HG02642 (cell line): ENCODE data around the gene MUC5B.
"Not testable (repeated sequence)": the region's sequence is repeated elsewhere in the genome, so short reads cannot be mapped to it uniquely, and the experiment has no call there.

Experiments used
- ATAC-seq: cut with Tn5 transposase; IDR thresholded peaks from one replicate; pipeline ENCODE4 v1.9.1; 2021; ENCODE audit warnings: mild to moderate bottlenecking; ENCODE audit not compliant: unreplicated experiment, poor library complexity

The MUC5B gene, protein sequence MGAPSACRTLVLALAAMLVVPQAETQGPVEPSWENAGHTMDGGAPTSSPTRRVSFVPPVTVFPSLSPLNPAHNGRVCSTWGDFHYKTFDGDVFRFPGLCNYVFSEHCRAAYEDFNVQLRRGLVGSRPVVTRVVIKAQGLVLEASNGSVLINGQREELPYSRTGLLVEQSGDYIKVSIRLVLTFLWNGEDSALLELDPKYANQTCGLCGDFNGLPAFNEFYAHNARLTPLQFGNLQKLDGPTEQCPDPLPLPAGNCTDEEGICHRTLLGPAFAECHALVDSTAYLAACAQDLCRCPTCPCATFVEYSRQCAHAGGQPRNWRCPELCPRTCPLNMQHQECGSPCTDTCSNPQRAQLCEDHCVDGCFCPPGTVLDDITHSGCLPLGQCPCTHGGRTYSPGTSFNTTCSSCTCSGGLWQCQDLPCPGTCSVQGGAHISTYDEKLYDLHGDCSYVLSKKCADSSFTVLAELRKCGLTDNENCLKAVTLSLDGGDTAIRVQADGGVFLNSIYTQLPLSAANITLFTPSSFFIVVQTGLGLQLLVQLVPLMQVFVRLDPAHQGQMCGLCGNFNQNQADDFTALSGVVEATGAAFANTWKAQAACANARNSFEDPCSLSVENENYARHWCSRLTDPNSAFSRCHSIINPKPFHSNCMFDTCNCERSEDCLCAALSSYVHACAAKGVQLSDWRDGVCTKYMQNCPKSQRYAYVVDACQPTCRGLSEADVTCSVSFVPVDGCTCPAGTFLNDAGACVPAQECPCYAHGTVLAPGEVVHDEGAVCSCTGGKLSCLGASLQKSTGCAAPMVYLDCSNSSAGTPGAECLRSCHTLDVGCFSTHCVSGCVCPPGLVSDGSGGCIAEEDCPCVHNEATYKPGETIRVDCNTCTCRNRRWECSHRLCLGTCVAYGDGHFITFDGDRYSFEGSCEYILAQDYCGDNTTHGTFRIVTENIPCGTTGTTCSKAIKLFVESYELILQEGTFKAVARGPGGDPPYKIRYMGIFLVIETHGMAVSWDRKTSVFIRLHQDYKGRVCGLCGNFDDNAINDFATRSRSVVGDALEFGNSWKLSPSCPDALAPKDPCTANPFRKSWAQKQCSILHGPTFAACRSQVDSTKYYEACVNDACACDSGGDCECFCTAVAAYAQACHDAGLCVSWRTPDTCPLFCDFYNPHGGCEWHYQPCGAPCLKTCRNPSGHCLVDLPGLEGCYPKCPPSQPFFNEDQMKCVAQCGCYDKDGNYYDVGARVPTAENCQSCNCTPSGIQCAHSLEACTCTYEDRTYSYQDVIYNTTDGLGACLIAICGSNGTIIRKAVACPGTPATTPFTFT (N-terminal part only)

DNA sequence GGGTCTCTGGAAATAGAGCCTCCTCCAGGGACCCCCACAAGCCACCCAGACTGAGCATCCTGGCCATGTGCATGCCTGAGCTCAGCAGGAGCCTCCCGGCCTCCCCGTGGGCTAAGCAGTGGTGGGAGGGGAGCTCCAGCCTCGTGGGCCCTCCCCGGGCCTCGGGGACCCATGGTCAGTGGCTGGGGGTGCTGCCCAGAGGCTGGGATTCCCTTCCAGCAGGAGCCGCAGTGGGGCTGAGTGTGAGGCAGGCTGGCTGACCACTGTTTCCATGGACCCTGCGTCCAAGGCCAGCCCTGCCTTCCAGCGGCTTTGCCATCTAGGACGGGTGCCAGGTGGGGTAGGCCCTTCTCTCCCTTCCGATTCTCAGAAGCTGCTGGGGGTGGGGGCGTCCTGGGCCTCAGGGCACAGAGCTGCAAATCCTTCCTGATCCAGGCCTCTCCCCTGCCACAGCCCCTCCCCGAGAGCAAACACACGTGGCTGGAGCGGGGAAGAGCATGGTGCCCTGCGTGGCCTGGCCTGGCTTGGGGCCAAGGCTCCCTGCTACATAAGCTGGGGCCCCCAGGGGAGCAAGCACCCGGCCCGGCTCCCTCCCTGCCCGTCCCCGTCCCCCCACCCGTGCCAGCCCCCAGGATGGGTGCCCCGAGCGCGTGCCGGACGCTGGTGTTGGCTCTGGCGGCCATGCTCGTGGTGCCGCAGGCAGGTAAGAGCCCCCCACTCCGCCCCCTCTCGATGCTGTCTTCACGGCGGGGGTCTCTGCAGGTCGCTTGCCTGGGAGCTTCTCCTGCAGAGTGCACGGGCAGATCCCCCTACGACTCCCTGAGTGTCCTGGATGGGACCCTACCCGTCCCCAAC is at the start of gene MUC5B:
Gene MUC5B, plus strand, starts transcription at position 576 of the 855 bp plus-strand sequence. Its CDS starts 58 bp downstream, at position 634.
- ATAC-seq = no peak

DNA sequence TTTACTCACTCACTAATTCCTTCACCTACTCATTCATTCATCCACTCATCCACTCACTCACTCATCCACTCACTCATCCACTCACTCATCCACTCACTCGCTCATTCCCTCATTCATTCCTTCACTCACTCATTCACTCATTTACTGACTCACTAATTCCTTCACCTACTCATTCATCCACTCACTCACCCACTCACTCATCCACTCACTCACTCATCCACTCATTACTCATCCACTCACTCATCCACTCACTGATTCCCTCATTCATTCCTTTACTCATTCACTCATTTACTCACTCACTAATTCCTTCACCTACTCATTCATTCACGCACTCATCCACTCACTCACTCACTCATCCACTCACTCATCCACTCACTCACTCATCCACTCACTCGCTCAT is 49.5 kb upstream of the MUC5B start:
- ATAC-seq = not testable (repeated sequence)

DNA sequence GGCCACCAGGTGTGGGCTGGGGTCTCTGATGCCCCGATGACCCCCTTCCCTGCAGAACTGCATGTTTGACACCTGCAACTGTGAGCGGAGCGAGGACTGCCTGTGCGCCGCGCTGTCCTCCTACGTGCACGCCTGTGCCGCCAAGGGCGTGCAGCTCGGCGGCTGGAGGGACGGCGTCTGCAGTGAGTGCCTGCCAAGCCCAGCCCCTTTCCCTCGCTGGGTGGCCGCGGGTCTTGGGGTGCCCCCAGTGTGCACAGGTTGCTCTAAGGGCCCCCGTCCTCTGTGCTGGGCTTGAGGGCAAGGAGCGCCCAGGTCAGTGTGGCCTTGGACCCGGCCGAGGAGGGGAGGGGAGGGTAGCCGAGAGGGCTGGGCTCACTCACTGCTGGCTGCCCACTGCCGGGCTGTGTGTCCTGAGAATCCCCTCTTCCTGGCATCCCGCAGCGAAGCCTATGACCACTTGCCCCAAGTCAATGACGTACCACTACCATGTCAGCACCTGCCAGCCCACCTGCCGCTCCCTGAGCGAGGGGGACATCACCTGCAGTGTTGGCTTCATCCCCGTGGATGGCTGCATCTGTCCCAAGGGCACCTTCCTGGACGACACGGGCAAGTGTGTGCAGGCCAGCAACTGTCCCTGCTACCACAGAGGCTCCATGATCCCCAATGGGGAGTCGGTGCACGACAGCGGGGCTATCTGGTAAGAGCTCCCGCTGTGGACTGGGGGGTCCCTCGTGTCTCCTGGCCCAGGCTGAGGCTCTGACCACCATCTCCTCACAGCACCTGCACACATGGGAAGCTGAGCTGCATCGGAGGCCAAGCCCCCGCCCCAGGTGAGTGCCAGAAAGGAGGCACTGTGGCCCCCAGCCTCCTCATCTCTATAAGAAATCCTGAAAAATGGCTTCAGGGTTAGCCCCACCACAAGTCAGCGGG is 48.2 kb upstream of the MUC5B start:
- no peak for ATAC-seq

DNA sequence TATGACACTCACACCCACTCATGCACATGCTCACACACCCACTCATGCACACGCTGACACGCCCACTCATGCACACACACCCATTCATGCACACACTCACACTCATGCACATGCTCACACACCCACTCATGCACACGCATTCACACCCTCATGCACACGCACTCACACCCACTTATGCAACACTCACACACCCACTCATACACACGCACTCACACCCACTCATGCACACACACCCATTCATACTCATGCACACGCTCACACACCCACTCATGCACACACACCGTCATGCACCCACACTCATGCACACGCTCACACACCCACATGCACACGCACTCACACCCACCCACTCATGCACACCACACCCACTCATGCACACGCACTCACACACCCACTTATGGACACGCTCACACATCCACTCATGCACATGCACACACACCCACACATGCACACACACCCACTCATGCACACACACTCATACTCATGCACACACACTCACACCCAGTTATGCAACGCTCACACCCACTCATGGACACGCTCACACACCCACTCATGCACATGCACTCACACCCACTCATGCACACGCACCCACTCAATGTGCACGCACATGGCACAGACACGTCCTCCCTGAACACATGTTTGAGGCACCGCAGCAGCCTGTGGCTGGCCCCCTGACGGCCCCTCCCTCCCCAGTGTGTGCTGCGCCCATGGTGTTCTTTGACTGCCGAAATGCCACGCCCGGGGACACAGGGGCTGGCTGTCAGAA is 47.2 kb upstream of the MUC5B start:
- ATAC-seq = no peak

DNA sequence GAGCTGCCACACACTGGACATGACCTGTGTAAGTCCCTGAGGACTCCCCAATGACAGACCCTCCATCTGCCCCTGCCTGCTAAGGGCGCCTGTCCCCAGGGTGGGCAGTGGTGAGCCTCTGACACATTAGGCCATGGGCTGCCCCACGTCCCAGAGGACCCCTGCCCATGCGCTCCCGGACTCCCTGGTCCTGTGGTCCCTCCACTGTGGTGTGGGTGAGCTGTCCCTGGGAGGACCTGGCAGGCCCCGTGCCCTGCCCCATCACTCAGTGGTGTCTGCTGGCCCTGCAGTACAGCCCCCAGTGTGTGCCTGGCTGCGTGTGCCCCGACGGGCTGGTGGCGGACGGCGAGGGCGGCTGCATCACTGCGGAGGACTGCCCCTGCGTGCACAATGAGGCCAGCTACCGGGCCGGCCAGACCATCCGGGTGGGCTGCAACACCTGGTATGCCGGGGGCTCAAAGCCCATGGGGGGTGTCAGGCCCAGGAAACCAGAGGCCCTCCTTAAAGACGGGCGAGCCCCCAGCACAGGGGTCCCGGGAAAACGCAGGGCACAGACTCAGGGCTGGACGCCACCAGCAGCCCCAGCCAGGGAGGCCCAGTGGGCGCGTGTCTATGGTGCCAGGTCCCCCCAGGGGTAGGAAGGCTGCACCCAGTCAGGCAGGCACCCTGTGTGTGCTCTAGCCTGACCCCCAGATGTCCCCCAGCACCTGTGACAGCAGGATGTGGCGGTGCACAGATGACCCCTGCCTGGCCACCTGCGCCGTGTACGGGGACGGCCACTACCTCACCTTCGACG is 46.4 kb upstream of the MUC5B start:
- no peak for ATAC-seq

DNA sequence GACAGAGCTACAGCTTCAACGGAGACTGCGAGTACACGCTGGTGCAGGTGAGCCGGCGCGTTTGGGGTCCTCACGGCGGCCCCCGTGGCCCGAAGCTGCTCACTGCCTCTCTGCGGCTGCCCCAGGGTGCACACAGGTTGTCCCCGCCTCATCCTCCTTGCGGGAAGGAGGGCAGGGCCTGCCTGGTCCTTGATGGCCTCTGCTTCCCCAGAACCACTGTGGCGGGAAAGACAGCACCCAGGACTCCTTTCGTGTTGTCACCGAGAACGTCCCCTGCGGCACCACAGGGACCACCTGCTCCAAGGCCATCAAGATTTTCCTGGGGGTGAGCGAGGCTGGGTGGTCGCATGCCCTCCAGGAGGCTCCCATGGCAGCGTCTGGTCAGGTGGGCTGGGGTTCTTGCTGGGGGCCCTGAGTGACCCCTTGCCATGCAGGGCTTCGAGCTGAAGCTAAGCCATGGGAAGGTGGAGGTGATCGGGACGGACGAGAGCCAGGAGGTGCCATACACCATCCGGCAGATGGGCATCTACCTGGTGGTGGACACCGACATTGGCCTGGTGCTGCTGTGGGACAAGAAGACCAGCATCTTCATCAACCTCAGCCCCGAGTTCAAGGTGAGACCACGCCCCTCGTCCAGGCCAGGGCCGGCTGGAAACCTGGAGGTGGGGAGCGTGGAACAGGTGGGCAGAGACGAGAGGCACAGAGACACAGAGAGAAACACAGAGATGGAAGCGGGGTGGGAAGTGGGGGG is 45.7 kb upstream of the MUC5B start:
- no peak for ATAC-seq

DNA sequence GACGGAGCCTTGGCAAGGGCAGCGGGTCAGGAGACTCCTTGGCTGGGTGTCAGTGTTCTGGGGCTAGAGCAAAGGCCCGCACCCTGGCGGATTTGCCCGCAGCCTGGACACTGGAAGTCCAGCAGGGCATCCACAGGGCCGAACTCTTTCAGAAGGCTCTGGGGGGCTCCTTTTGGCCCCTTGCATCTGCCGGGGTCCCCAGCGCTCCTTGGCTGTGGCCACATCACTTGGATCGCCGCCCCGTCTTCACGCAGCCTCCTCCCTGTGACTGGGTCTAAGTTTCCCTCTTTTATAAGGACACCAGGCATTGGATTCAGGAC is 45.1 kb upstream of the MUC5B start:
- no peak for ATAC-seq

DNA sequence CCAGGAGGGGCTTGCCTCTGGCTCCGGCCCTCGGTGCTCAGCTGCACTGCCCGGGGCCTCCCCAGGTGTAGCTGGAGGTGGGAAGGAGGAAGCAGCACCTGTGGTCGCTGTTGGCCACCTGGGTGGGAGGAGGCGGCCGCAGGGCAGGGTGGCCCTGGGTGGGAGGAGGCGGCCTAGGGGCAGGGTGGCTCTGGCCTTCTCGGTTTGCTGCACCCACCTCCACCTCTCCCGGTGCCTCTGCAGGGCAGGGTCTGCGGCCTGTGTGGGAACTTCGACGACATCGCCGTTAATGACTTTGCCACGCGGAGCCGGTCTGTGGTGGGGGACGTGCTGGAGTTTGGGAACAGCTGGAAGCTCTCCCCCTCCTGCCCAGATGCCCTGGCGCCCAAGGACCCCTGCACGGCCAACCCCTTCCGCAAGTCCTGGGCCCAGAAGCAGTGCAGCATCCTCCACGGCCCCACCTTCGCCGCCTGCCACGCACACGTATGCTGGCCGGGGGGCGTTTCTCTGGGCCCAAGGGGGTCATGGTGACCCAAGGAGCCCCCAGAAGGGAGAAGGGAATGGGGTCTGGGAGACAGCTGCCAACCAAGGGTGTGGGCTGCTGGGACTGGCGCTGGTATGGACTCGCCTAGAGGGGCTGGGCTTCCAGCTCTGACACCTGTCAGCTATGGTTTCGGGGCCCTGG is 44.5 kb upstream of the MUC5B start:
- ATAC-seq = no peak

DNA sequence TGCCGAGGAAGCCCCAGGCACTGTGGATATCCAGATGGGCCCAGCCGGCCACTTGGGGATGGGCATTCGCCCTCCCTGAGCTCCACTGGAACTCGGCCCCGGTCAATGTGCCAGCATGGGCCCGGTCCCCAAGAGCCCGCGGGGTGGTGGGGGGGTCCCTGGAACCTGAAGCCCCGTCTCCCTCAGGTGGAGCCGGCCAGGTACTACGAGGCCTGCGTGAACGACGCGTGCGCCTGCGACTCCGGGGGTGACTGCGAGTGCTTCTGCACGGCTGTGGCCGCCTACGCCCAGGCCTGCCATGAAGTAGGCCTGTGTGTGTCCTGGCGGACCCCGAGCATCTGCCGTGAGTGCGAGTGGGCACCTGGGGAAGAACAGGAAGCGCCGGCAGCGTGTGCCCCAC is 44.0 kb upstream of the MUC5B start:
- ATAC-seq = no peak

DNA sequence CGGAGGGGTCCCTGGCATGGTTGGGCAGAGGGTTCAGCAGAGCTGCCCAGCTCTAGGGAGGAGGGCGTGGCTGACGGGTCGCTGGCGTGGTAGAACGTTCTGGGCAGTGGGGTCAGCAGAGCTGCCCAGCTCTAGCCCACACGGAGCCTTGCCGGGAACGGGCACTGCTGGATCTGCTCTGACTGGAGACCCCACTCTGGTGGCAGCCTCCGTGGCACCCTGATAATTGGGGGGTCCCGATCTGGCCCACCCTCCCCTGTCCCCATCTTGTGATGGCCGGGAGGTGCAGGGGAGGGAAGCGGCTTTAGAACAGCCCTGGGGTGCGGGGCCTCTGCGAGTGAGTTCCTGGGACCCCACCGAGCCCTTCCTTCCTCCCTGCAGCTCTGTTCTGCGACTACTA is 43.2 kb upstream of the MUC5B start:
- no peak for ATAC-seq

DNA sequence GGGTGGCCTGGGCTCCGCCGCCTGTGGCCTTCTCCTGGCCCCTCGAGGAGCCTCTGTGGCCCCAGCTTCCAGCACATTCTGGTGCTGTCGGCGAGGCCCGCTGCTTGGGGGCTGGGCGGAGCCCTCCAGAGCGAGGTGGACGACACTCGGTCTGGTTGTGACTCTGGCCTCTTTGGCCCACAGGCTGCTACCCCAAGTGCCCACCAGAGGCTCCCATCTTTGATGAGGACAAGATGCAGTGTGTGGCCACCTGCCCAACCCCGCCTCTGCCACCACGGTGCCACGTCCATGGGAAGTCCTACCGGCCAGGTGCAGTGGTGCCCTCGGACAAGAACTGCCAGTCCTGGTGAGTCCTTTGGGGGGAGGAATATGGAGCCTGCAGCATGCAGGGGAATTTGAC is 42.7 kb upstream of the MUC5B start:
- ATAC-seq = no peak

DNA sequence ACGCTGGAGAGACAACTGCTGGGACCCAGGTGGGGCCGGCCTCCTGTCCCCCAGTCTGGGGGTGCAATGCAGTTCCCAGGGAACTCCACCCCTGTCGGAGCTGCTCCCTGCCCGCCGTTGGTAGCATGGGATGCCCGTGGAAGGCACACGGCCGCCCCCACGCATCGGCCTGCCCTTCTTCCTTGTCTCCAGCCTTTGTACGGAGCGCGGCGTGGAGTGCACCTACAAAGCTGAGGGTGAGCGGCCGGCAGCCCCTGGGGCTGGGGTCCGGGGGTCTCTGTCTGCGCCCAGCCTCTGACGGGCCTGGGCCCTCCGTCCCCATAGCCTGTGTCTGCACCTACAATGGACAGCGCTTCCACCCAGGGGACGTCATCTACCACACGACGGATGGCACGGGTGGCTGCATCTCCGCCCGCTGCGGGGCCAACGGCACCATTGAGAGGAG is 41.9 kb upstream of the MUC5B start:
- no peak for ATAC-seq

DNA sequence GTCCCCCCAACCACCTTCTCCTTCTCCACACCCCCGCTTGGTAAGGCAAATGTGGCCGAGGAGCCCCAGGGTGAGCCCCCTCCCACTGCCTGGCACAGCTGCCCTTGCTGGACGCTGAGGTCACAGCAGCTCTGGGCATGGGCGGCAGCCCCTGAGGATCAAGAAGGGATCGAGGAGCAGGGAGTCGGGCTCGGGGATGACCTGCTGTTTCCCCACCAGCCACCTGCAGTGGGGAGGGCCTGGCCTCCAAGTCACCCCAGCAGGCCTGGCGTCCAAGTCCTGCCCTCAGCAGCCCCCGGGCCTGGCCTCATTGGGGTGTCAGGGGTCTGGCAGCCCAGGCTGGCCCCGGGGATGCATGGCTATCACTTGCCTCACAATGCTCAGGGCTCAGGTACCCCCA is 41.4 kb upstream of the MUC5B start:
- no peak for ATAC-seq

DNA sequence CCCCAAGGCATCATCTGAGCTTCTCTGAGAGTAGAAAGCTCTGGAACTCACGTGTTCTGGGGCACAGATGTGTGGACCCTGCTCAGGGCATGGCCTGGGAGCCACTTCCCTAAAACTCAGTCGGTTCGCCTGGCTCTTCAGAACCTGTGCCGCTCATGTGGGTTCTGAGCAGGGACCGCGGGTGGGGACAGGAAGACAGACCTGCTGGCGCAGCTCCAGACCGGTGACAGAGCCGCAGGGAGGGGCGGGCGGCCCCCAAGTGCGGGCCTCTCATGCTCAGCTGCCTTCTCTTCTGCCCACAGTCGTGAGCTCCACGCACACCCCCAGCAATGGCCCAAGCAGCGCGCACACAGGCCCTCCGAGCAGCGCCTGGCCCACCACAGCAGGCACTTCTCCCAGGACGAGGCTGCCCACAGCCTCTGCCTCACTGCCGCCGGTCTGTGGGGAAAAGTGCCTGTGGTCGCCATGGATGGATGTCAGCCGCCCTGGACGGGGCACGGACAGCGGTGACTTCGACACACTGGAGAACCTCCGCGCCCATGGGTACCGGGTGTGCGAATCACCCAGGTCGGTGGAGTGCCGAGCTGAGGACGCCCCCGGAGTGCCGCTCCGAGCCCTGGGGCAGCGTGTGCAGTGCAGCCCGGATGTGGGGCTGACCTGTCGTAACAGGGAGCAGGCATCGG is 40.9 kb upstream of the MUC5B start:
- ATAC-seq = no peak

DNA sequence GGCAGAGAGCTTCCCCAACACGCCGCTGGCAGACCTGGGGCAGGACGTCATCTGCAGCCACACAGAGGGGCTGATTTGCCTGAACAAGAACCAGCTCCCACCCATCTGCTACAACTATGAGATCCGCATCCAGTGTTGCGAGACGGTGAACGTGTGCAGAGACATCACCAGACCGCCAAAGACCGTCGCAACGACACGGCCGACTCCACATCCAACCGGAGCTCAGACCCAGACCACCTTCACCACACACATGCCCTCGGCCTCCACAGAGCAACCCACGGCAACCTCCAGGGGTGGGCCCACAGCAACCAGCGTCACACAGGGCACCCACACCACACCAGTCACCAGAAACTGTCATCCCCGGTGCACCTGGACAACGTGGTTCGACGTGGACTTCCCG is 38.7 kb upstream of the MUC5B start:
- ATAC-seq = not testable (repeated sequence)
